PC-3 (cell line): Measurements from ENCODE around the gene EXOC7. TPM values are rescaled to one million over a fixed set of nuclear protein-coding genes. Genes with fewer than 3 reads are reported as not detected.

Experiments
- ATAC-seq: fragments of 200-7000 bp; cut with Tn5 transposase; 2 replicates; pipeline ENCODE4 v1.9.1; 2020; ENCODE audit warnings: mild to moderate bottlenecking, moderate library complexity
- BruUV-seq: library from RNA; stranded (reverse); fragments of 400-500 nt; replicated peaks from 2 replicates; lab custom pipeline; 2021; lab: Mats Ljungman, UMichigan
- CTCF ChIA-PET: fragments of 300-600 bp; sonication (Branson Sonifier 250); formaldehyde crosslinking; loops from one replicate; lab custom pipeline; 2022; ENCODE audit warnings: antibody characterized with exemption; lab: Charles Lee
- POLR2A ChIA-PET: fragments of 300-600 bp; sonication (Branson Sonifier 250); formaldehyde crosslinking; loops from one replicate; lab custom pipeline; 2022; ENCODE audit warnings: antibody characterized with exemption; ENCODE audit not compliant: unreplicated experiment; lab: Charles Lee
- DNase-seq: peaks from one replicate; pipeline ENCODE4 v3.0.0-alpha.2; 2015
- H2AFZ ChIP-seq: fragments of 300-600 bp; sonication (generic); 2 replicates; pipeline ENCODE4 v1.6.0; 2016; ENCODE audit warnings: antibody characterized with exemption, low read length
- H3F3A ChIP-seq: fragments of 300-600 bp; sonication (generic); one replicate; pipeline ENCODE4 v1.6.0; 2017; ENCODE audit warnings: antibody characterized with exemption, low read length, control low read depth, mild to moderate bottlenecking; ENCODE audit not compliant: unreplicated experiment
- H3K27ac ChIP-seq: fragments of 300-600 bp; sonication (generic); 2 replicates; pipeline ENCODE4 v1.5.1; 2016; ENCODE audit warnings: mild to moderate bottlenecking, low read length
- H3K27me3 ChIP-seq: fragments of 300-600 bp; sonication (generic); 2 replicates; pipeline ENCODE4 v1.6.1; 2016; ENCODE audit warnings: low read length, mixed read lengths
- H3K36me3 ChIP-seq: fragments of 300-600 bp; sonication (generic); 2 replicates; pipeline ENCODE4 v1.6.1; 2016; ENCODE audit warnings: low read depth, mixed run types, low read length, mixed read lengths
- H3K4me1 ChIP-seq: fragments of 300-600 bp; sonication (generic); 2 replicates; pipeline ENCODE4 v1.5.1; 2016; ENCODE audit warnings: low read length; ENCODE audit not compliant: insufficient read depth
- H3K4me2 ChIP-seq: fragments of 300-600 bp; sonication (generic); 2 replicates; pipeline ENCODE4 v1.6.0; 2016; ENCODE audit warnings: low read length
- H3K4me3 ChIP-seq: fragments of 300-600 bp; sonication (generic); 2 replicates; pipeline ENCODE4 v1.5.1; 2016; ENCODE audit warnings: mild to moderate bottlenecking, low read length, mixed read lengths
- H3K79me2 ChIP-seq: fragments of 300-600 bp; sonication (generic); 2 replicates; pipeline ENCODE4 v1.6.1; 2017; ENCODE audit warnings: low read length, mixed read lengths
- H3K9ac ChIP-seq: fragments of 300-600 bp; sonication (generic); 2 replicates; pipeline ENCODE4 v1.6.0; 2016; ENCODE audit warnings: mild to moderate bottlenecking, low read length
- H3K9me2 ChIP-seq: fragments of 300-600 bp; sonication (generic); replicated peaks from 2 replicates; pipeline ENCODE4 v1.6.1; 2016; ENCODE audit warnings: mixed run types, low read length, mixed read lengths
- H3K9me3 ChIP-seq: fragments of 300-600 bp; sonication (generic); 2 replicates; pipeline ENCODE4 v1.6.1; 2016; ENCODE audit warnings: low read length, mixed read lengths
- H4K20me1 ChIP-seq: fragments of 300-600 bp; sonication (generic); 2 replicates; pipeline ENCODE4 v1.6.1; 2016; ENCODE audit warnings: low read length, mixed read lengths
- EZH2 ChIP-seq: fragments of 300-600 bp; sonication (generic); IDR thresholded peaks from one replicate; pipeline ENCODE4 v1.6.1; 2017; ENCODE audit warnings: antibody characterized with exemption, mild to moderate bottlenecking, low read length; ENCODE audit not compliant: unreplicated experiment
- EZH2phosphoT487 ChIP-seq: fragments of 300-600 bp; sonication (generic); IDR thresholded peaks from 2 replicates; pipeline ENCODE4 v1.6.1; 2018; ENCODE audit warnings: mild to moderate bottlenecking, antibody characterized with exemption, low read length, borderline replicate concordance
- intact Hi-C: fragments of 100-400 bp; cut with micrococcal nuclease; formaldehyde crosslinking; loops from 2 replicates; pipeline ENCODE4 v1.9.0; 2023
- total RNA-seq: library from RNA; depleted of rRNA; stranded (reverse); fragments of >200 nt; gene quantifications from 2 replicates; pipeline ENCODE4 v1.2.3, GENCODE V29; 2014
- TF ChIP-seq, protein P1 (sequence below): fragments of 300-600 bp; sonication (generic); conservative IDR thresholded peaks from 2 replicates; pipeline ENCODE4 v1.5.1; 2017; ENCODE audit warnings: antibody characterized with exemption, low read depth, mild to moderate bottlenecking, low read length

EXOC7 gene
- total RNA-seq, 1 experiment from 2014 or later = 153 TPM

DNA sequence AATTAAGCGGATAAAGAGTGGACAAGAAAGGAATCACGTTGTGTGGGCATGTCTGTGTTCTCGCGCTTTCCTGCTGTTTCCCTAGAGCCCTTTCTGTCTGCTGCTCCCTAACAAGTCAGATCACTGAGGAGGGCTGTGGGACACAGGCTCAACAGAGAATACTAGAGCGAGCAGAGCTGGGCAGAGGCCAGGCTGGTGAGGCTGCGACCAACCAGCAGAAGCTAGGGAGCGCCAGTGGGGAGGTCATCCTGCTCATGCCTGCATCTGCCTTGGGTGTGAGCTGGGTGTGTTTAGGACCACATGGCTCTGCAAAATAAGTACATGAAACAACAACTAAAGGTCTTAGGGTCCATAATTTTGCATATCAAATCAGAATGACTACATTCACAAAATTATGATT is 49.0 kb upstream of the EXOC7 start:
- ATAC-seq (no peak), DNase-seq (no peak)
- no peak overlapping the region for H3K9ac ChIP-seq
- no peaks in the 10 kb centered on the region for H3F3A ChIP-seq
- no peaks in the 10 kb centered on the region for H4K20me1 ChIP-seq
- no peaks in the 10 kb centered on the region for H3K9me3 ChIP-seq
- H3K4me2 ChIP-seq = no peak overlapping the region
- CTCF ChIA-PET = interaction anchor here (1.1 kb wide), 1 partner anchor 127 kb away, joined by 8 read pairs; no protein-coding TSS in a partner anchor
- no peaks in the 10 kb centered on the region for H3K9me2 ChIP-seq
- no peaks in the 10 kb centered on the region; the same call in 1 of the 2 replicates for H3K4me1 ChIP-seq
- no peaks in the 10 kb centered on the region for H3K36me3 ChIP-seq
- intact Hi-C loops = no loop called here
- TF ChIP-seq, protein P1, sequence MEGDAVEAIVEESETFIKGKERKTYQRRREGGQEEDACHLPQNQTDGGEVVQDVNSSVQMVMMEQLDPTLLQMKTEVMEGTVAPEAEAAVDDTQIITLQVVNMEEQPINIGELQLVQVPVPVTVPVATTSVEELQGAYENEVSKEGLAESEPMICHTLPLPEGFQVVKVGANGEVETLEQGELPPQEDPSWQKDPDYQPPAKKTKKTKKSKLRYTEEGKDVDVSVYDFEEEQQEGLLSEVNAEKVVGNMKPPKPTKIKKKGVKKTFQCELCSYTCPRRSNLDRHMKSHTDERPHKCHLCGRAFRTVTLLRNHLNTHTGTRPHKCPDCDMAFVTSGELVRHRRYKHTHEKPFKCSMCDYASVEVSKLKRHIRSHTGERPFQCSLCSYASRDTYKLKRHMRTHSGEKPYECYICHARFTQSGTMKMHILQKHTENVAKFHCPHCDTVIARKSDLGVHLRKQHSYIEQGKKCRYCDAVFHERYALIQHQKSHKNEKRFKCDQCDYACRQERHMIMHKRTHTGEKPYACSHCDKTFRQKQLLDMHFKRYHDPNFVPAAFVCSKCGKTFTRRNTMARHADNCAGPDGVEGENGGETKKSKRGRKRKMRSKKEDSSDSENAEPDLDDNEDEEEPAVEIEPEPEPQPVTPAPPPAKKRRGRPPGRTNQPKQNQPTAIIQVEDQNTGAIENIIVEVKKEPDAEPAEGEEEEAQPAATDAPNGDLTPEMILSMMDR = 0 out of 2 replicates have a peak, but pooled peaks have one; percentile 5
- no peak for TF ChIP-seq EZH2phosphoT487
- no TSS peak for BruUV-seq
- no peaks in the 10 kb centered on the region for H3K79me2 ChIP-seq
- no peaks in the 10 kb centered on the region for H3K27me3 ChIP-seq
- H2AFZ ChIP-seq = no peak overlapping the region
- no peak overlapping the region for H3K27ac ChIP-seq
- no peak overlapping the region for H3K4me3 ChIP-seq
- POLR2A ChIA-PET = no interaction called here

DNA sequence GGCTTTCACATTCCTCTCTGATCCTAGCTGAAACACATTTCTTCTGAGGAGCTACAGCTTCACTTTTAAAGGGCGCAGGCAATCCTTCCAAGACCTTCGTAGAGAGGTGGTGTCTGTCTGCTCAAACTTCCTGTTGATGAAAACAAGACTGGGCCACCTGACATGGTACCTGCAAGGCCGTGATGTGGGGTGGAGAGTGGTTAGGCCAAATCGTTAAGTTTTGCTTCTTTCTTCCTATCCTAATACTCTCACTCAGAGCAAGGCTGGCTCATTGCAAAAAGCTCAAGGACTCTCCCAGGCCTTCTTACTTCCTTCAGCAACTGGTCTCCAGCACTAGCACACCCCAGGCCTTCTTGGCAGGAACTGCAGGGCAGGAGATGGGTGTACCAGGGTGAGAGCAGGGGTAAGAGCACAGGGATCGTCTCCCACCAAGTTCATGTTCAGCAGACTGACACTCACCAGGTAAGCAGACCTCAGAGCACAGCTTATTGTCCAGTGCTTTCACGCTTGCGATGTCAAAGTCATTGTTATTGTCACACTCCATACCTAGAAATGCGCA is 48.4 kb upstream of the EXOC7 start:
- CTCF ChIA-PET = no interaction called here
- TF ChIP-seq EZH2phosphoT487 (no peak), EZH2 (no peak)
- TF ChIP-seq, protein P1 = no peak

More for the DNA sequence above, 48.4 kb upstream of the EXOC7 start:
- no peaks in the 10 kb centered on the region for H3F3A ChIP-seq
- no peak overlapping the region for H3K9ac ChIP-seq
- no peaks in the 10 kb centered on the region for H4K20me1 ChIP-seq
- POLR2A ChIA-PET = no interaction called here
- no peaks in the 10 kb centered on the region for H3K9me2 ChIP-seq
- no peaks in the 10 kb centered on the region for H3K36me3 ChIP-seq
- DNase-seq (no peak), ATAC-seq (no peak)
- no peak overlapping the region for H3K4me2 ChIP-seq
- no TSS peak for BruUV-seq
- H3K4me3 ChIP-seq = no peak overlapping the region
- intact Hi-C loops = no loop called here
- H3K79me2 ChIP-seq = no peaks in the 10 kb centered on the region
- no peaks in the 10 kb centered on the region for H3K27me3 ChIP-seq
- H3K4me1 ChIP-seq = no peaks in the 10 kb centered on the region
- H3K9me3 ChIP-seq = no peaks in the 10 kb centered on the region
- H2AFZ ChIP-seq = no peak overlapping the region
- H3K27ac ChIP-seq = no peak overlapping the region
